Measurements from ENCODE around the gene CBX2.

GRCh38 chr17:79802736-79803420, 24.9 kb downstream of the CBX2 start:
- TF ChIP-seq EZH2phosphoT487 (IDR thresholded peaks at IDR 0.05; ENCODE audit: insufficient read depth, low read depth): no peak
- TF ChIP-seq EZH2 (IDR thresholded peaks at IDR 0.05; ENCODE audit: insufficient read depth, poor library complexity, severe bottlenecking): no peak

All from GM23248 (cell line).